Astrocyte (in vitro differentiated cells and primary cell): ENCODE measurements around the gene PRKD3.

Experiments
- EZH2 ChIP-seq: IDR thresholded peaks from 2 replicates; pipeline ENCODE4 v1.6.1; 2012; ENCODE audit warnings: mild to moderate bottlenecking, low read length, inconsistent platforms; ENCODE audit not compliant: insufficient read depth
- TF ChIP-seq, protein P1 (sequence below): IDR thresholded peaks from 2 replicates; pipeline ENCODE4 v1.5.1; 2011; ENCODE audit warnings: low read depth, mild to moderate bottlenecking, inconsistent platforms, low read length, moderate library complexity; ENCODE audit not compliant: insufficient read depth

DNA sequence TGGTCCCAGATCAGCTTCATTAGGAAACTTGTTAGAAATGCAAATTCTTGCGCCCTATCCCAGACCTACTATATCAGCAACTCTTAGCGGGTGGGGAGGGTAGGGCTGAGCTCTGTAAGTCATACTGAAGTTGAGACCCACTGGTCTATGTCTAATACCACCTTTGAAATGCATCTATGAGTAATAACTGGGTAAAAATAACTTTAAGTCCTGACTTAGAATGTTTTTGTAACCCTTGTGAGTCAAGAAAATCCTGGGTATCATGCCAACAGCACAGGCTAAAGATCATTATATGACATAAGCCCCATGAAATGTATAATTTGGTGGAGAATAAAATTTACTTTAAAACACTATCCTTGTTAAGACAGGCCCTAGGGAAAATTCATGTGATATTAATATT, 41.4 kb downstream of the PRKD3 start:
- TF ChIP-seq, protein P1, sequence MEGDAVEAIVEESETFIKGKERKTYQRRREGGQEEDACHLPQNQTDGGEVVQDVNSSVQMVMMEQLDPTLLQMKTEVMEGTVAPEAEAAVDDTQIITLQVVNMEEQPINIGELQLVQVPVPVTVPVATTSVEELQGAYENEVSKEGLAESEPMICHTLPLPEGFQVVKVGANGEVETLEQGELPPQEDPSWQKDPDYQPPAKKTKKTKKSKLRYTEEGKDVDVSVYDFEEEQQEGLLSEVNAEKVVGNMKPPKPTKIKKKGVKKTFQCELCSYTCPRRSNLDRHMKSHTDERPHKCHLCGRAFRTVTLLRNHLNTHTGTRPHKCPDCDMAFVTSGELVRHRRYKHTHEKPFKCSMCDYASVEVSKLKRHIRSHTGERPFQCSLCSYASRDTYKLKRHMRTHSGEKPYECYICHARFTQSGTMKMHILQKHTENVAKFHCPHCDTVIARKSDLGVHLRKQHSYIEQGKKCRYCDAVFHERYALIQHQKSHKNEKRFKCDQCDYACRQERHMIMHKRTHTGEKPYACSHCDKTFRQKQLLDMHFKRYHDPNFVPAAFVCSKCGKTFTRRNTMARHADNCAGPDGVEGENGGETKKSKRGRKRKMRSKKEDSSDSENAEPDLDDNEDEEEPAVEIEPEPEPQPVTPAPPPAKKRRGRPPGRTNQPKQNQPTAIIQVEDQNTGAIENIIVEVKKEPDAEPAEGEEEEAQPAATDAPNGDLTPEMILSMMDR = no peak
- TF ChIP-seq EZH2 = no peak
